Endothelial cell (in vitro differentiated cells): ENCODE results near the gene LITAFD. TPM values are rescaled to one million over a fixed set of nuclear protein-coding genes. Genes with fewer than 3 reads are reported as not detected.

Experiments used
- DNase-seq: peaks from one replicate; pipeline ENCODE4 v3.0.0; 2021; ENCODE audit warnings: low spot score
- H3K27ac Mint-ChIP-seq: one replicate; pipeline ENCODE4 v1.8.0; 2021; ENCODE audit warnings: mixed read lengths, inconsistent platforms; ENCODE audit not compliant: unreplicated experiment
- H3K27me3 Mint-ChIP-seq: one replicate; pipeline ENCODE4 v1.8.0; 2021; ENCODE audit warnings: mild to moderate bottlenecking, moderate library complexity, mixed read lengths, inconsistent platforms; ENCODE audit not compliant: unreplicated experiment
- H3K36me3 Mint-ChIP-seq: one replicate; pipeline ENCODE4 v1.8.0; 2021; ENCODE audit warnings: mild to moderate bottlenecking, low read depth, mixed read lengths, inconsistent platforms; ENCODE audit not compliant: unreplicated experiment
- H3K4me1 Mint-ChIP-seq: one replicate; pipeline ENCODE4 v1.8.0; 2021; ENCODE audit warnings: mild to moderate bottlenecking, mixed read lengths, inconsistent platforms; ENCODE audit not compliant: unreplicated experiment
- H3K4me3 Mint-ChIP-seq: one replicate; pipeline ENCODE4 v1.8.0; 2021; ENCODE audit warnings: mild to moderate bottlenecking, mixed read lengths, inconsistent platforms; ENCODE audit not compliant: unreplicated experiment
- H3K9me3 Mint-ChIP-seq: one replicate; pipeline ENCODE4 v1.8.0; 2021; ENCODE audit warnings: mixed read lengths, inconsistent platforms; ENCODE audit not compliant: unreplicated experiment
- total RNA-seq: library from RNA; stranded (reverse); fragmentation: NEBNext Ultra II Directional; extraction: Animal tissue kit (Norgen Biotek cat#: 25700); gene quantifications from one replicate; pipeline ENCODE4 v1.2.1, GENCODE V29; 2021; ENCODE audit not compliant: unreplicated experiment
- TF ChIP-seq, protein P1 (sequence below): fragments of 200-600 bp; sonication (generic); IDR thresholded peaks from one replicate; pipeline ENCODE4 v1.5.0; 2021; ENCODE audit warnings: antibody characterized with exemption; ENCODE audit not compliant: unreplicated experiment

LITAFD gene
- total RNA-seq, 1 donor from 2014 or later = not detected

DNA sequence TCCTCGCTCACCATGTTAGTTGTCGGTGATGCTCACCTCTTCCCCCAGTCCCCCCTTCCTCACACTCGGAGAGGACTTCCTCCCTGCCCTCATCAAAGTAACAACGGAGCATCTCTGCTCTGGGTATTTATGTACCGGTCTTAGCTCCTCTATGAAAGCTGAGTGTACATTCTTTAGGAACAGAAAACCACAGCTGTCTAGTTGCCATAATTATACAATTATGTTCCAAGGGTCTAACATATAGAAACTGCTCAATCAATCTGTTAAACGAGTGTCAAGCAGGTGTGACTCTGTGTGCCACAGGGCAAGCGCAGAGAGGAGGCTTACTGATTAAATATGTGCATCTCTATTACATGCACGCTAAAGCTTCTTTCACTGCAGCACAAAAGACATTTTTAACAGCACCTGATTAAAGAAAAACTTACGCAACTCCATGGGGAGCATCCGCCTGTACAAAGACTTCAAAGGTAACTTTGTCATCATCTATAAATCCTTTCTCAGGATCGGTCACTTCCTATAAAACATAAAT lies 37.8 kb downstream of the LITAFD start:
- H3K4me1 Mint-ChIP-seq = no peaks in the 10 kb centered on the region
- no peak overlapping the region for H3K4me3 Mint-ChIP-seq
- H3K27me3 Mint-ChIP-seq = peaks cover 4% of the 10 kb centered on the region
- peaks cover 42% of the 10 kb centered on the region for H3K36me3 Mint-ChIP-seq
- H3K27ac Mint-ChIP-seq = no peak overlapping the region
- H3K9me3 Mint-ChIP-seq = no peaks in the 10 kb centered on the region
- no peak for DNase-seq
- TF ChIP-seq, protein P1, sequence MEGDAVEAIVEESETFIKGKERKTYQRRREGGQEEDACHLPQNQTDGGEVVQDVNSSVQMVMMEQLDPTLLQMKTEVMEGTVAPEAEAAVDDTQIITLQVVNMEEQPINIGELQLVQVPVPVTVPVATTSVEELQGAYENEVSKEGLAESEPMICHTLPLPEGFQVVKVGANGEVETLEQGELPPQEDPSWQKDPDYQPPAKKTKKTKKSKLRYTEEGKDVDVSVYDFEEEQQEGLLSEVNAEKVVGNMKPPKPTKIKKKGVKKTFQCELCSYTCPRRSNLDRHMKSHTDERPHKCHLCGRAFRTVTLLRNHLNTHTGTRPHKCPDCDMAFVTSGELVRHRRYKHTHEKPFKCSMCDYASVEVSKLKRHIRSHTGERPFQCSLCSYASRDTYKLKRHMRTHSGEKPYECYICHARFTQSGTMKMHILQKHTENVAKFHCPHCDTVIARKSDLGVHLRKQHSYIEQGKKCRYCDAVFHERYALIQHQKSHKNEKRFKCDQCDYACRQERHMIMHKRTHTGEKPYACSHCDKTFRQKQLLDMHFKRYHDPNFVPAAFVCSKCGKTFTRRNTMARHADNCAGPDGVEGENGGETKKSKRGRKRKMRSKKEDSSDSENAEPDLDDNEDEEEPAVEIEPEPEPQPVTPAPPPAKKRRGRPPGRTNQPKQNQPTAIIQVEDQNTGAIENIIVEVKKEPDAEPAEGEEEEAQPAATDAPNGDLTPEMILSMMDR = no peak

DNA sequence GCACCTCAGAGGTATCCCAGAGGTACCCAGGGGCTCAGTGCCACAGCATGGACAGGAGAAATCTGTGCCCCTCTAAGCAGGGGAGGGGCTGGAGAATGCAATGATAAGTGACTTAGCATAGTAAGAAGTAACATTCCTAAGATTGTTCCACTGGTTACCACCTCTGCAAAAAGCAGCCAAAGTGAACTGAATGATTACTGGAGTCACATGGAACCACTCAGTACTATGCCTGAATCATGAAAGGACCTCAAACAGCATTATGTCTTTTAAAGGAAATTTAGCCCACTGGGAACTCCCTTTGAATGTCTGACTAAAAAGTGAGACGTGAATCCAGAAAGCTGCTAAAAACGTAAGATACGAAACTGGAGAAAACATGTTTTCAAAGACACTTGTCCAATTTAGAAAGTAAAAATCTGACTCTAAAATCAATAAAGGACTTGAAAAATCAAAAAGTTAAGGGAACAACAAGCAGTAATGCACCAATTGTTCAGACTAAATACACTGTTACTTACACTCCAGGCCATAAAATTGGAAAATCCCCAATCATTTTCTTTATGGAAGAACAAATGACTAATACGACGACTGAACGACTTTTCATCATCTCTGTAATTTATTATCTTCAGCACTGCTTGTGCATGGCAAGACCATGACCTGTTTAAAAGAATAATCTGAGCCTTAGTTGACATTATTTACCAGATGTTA lies 38.6 kb downstream of the LITAFD start:
- TF ChIP-seq, protein P1 = no peak
- Mint-ChIP-seq H3K36me3 (peaks cover 38% of the 10 kb centered on the region), H3K4me3 (no peak overlapping the region), H3K27me3 (peaks cover 4% of the 10 kb centered on the region), H3K9me3 (no peaks in the 10 kb centered on the region), H3K27ac (no peak overlapping the region), H3K4me1 (no peaks in the 10 kb centered on the region)
- DNase-seq = no peak

DNA sequence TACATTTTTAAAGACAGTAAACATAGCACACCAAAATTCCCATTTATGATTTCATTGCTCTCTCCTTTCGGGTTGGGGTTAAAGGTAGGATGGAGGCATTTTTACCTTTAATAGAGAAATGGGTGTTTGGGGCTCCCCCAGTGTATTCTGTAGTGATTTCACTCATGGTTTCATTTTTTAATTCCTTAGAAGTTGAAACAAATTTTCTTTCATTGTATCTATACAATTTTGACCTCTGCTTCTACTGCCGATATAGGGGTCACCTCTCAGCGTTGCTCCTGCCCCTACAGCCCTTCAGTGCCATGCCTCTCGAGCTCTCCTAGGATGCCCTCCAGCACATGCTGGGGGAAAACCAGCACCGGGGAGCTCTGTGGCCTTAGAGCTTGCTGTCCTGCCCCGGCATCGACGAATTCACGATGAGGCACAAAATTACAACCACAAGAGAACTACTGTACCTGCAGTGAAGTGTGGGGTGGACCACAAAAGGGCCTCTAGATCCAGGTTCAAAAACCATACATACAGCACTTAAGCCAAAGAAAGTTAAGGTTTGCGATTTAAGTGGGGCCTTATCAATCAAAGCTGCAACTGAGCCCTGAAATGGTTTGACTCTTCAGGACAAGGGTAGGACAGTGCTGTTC lies 39.3 kb downstream of the LITAFD start:
- TF ChIP-seq, protein P1 = no peak
- Mint-ChIP-seq H3K4me3 (no peak overlapping the region), H3K9me3 (no peaks in the 10 kb centered on the region), H3K27me3 (peaks cover 4% of the 10 kb centered on the region), H3K27ac (no peak overlapping the region), H3K4me1 (no peaks in the 10 kb centered on the region), H3K36me3 (peaks cover 32% of the 10 kb centered on the region)
- DNase-seq = no peak

DNA sequence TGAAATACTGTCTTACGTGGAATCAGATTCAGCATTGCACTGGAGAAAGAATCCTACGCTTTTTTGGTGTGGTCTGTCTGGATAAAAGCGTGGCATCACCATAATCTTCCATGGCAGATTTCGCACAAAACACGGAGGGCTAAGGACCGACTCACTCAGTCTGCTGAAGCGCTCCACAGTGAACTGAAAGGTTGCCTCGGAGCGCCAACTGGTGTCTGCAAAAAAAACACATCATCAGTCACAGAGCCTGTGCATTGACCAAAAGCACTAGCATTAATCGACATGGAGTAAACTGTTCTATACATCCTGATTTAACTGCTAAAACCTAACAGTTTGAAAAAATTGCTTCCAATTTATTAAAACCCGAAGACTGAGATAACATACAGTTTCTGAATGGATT lies 41.0 kb downstream of the LITAFD start:
- peaks cover 4% of the 10 kb centered on the region for H3K27me3 Mint-ChIP-seq
- no peak overlapping the region for H3K4me3 Mint-ChIP-seq
- H3K27ac Mint-ChIP-seq = no peak overlapping the region
- TF ChIP-seq, protein P1 = no peak
- peaks cover 31% of the 10 kb centered on the region for H3K36me3 Mint-ChIP-seq
- H3K4me1 Mint-ChIP-seq = no peaks in the 10 kb centered on the region
- no peak for DNase-seq
- no peaks in the 10 kb centered on the region for H3K9me3 Mint-ChIP-seq

DNA sequence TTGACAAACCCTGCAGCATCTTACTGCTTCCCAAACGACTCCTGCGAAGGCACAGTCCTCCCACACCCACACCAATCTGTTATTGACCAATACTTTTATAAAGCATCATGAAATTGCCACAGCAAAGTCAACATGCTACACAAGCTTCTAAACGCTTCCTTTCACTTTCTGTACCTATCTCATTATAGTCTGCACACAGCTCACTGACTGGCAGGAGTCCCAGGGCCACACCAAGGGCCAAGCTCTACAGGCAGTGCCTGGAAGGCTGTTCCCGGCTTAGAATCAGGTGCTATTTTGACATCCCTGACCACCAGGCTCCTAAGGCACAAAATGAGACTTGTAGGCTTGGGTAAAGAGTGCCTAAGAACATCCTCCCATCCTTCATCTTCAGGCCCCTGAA lies 42.1 kb downstream of the LITAFD start:
- Mint-ChIP-seq H3K27ac (no peak overlapping the region), H3K36me3 (peaks cover 32% of the 10 kb centered on the region), H3K4me1 (no peaks in the 10 kb centered on the region), H3K9me3 (no peaks in the 10 kb centered on the region), H3K4me3 (no peak overlapping the region), H3K27me3 (peaks cover 2% of the 10 kb centered on the region)
- TF ChIP-seq, protein P1 = no peak
- no peak for DNase-seq
